Activated T-cell treated with anti-CD3 and anti-CD28 coated beads, Interleukin-2, amount 50 U/mL, for 4 hours (primary cell): ENCODE measurements around the gene DAPK1. TPM values are rescaled to one million over a fixed set of nuclear protein-coding genes. Genes with fewer than 3 reads are reported as not detected.
A peak's percentile ranks its signal among the peaks of the same experiment; 100 is the strongest.
"Not testable (repeated sequence)": the region's sequence is repeated elsewhere in the genome, so short reads cannot be mapped to it uniquely, and the experiment has no call there.

Experiments
- ATAC-seq, 2 donors: fragments of 200-7000 bp; cut with Tn5 transposase; one replicate each; pipeline ENCODE4 v1.10.0; 2021
- DNase-seq: peaks from one replicate; pipeline ENCODE4 v3.0.0-alpha.2; 2020
- H3K27me3 Mint-ChIP-seq: one replicate; pipeline ENCODE4 v1.8.0; 2021; ENCODE audit warnings: low read depth, mixed read lengths
- H3K36me3 Mint-ChIP-seq: one replicate; pipeline ENCODE4 v1.8.0; 2022; ENCODE audit warnings: mixed read lengths; ENCODE audit not compliant: insufficient read depth
- H3K4me1 Mint-ChIP-seq: one replicate; pipeline ENCODE4 v1.8.0; 2021; ENCODE audit warnings: low read depth, mixed read lengths
- H3K4me3 Mint-ChIP-seq: one replicate; pipeline ENCODE4 v1.8.0; 2021; ENCODE audit warnings: mild to moderate bottlenecking, moderate library complexity, mixed read lengths
- H3K9me3 Mint-ChIP-seq: one replicate; pipeline ENCODE4 v1.8.0; 2021; ENCODE audit warnings: mixed read lengths
- total RNA-seq, 3 donors: library from RNA; stranded (reverse); gene quantifications; one replicate each; pipeline ENCODE4 v1.2.1, GENCODE V29; 2021

Gene DAPK1
- total RNA-seq, 3 donors from 2014 or later, result 2.7 to 4.2 (median 4.0) TPM

- Mint-ChIP-seq H3K4me3 (no peak overlapping the region), H3K9me3 (no peaks in the 10 kb centered on the region), H3K36me3 (no peaks in the 10 kb centered on the region), H3K4me1 (peaks cover 7% of the 10 kb centered on the region), H3K27me3 (no peaks in the 10 kb centered on the region)
- ATAC-seq (no peak), DNase-seq (no peak)
Observed at GRCh38 chr9:87534957-87535356, 37.3 kb downstream of the DAPK1 start.

GRCh38 chr9:87535817-87536539, 38.3 kb downstream of the DAPK1 start:
- Mint-ChIP-seq H3K9me3 (no peaks in the 10 kb centered on the region), H3K27me3 (no peaks in the 10 kb centered on the region), H3K4me1 (peaks cover 7% of the 10 kb centered on the region), H3K36me3 (no peaks in the 10 kb centered on the region), H3K4me3 (no peak overlapping the region)
- ATAC-seq (peak; percentile 83 to 85), DNase-seq (no peak)

- H3K9me3 Mint-ChIP-seq, result no peaks in the 10 kb centered on the region
- no peak for DNase-seq
- ATAC-seq, result no peak
- peaks cover 7% of the 10 kb centered on the region for H3K4me1 Mint-ChIP-seq
- H3K4me3 Mint-ChIP-seq, result no peak overlapping the region
- H3K36me3 Mint-ChIP-seq, result no peaks in the 10 kb centered on the region
- H3K27me3 Mint-ChIP-seq, result no peaks in the 10 kb centered on the region
Observed at GRCh38 chr9:87537625-87538024, 40.0 kb downstream of the DAPK1 start.

GRCh38 chr9:87540444-87541105, 42.9 kb downstream of the DAPK1 start:
- DNase-seq, result no peak
- Mint-ChIP-seq H3K4me3 (no peak overlapping the region), H3K4me1 (peaks cover 7% of the 10 kb centered on the region), H3K36me3 (no peaks in the 10 kb centered on the region), H3K9me3 (no peaks in the 10 kb centered on the region), H3K27me3 (no peaks in the 10 kb centered on the region)
- no peak for ATAC-seq

GRCh38 chr9:87541663-87542062, 44.0 kb downstream of the DAPK1 start:
- no peak overlapping the region for H3K4me3 Mint-ChIP-seq
- ATAC-seq (no peak), DNase-seq (no peak)
- peaks cover 2% of the 10 kb centered on the region for H3K4me1 Mint-ChIP-seq
- no peaks in the 10 kb centered on the region for H3K36me3 Mint-ChIP-seq
- no peaks in the 10 kb centered on the region for H3K9me3 Mint-ChIP-seq
- no peaks in the 10 kb centered on the region for H3K27me3 Mint-ChIP-seq

- DNase-seq, result no peak
- Mint-ChIP-seq H3K9me3 (no peaks in the 10 kb centered on the region), H3K4me1 (peaks cover 1% of the 10 kb centered on the region), H3K36me3 (no peaks in the 10 kb centered on the region), H3K4me3 (no peak overlapping the region), H3K27me3 (no peaks in the 10 kb centered on the region)
- ATAC-seq, result no peak
Observed at GRCh38 chr9:87542141-87542540, 44.5 kb downstream of the DAPK1 start.

- Mint-ChIP-seq H3K36me3 (no peaks in the 10 kb centered on the region), H3K4me1 (no peaks in the 10 kb centered on the region), H3K9me3 (no peaks in the 10 kb centered on the region), H3K27me3 (no peaks in the 10 kb centered on the region), H3K4me3 (no peak overlapping the region)
- DNase-seq, result no peak
- no peak for ATAC-seq
Observed at GRCh38 chr9:87543251-87543650, 45.6 kb downstream of the DAPK1 start.

- DNase-seq (no peak), ATAC-seq (no peak)
- no peaks in the 10 kb centered on the region for H3K36me3 Mint-ChIP-seq
- no peaks in the 10 kb centered on the region for H3K9me3 Mint-ChIP-seq
- H3K4me3 Mint-ChIP-seq, result no peak overlapping the region
- no peaks in the 10 kb centered on the region for H3K27me3 Mint-ChIP-seq
- no peaks in the 10 kb centered on the region for H3K4me1 Mint-ChIP-seq
Observed at GRCh38 chr9:87545858-87546257, 48.2 kb downstream of the DAPK1 start.

- H3K27me3 Mint-ChIP-seq, result no peaks in the 10 kb centered on the region
- no peaks in the 10 kb centered on the region for H3K4me1 Mint-ChIP-seq
- H3K4me3 Mint-ChIP-seq, result no peak overlapping the region
- DNase-seq (no peak), ATAC-seq (no peak)
- H3K36me3 Mint-ChIP-seq, result no peaks in the 10 kb centered on the region
- no peaks in the 10 kb centered on the region for H3K9me3 Mint-ChIP-seq
Observed at GRCh38 chr9:87546704-87547103, 49.0 kb downstream of the DAPK1 start.

GRCh38 chr9:87547671-87548081, 50.0 kb downstream of the DAPK1 start:
- ATAC-seq, result no peak
- no peaks in the 10 kb centered on the region for H3K9me3 Mint-ChIP-seq
- DNase-seq, result no peak
- H3K4me3 Mint-ChIP-seq, result no peak overlapping the region
- H3K4me1 Mint-ChIP-seq, result no peaks in the 10 kb centered on the region
- H3K27me3 Mint-ChIP-seq, result no peaks in the 10 kb centered on the region
- no peaks in the 10 kb centered on the region for H3K36me3 Mint-ChIP-seq

- no peaks in the 10 kb centered on the region for H3K9me3 Mint-ChIP-seq
- no peak for DNase-seq
- H3K4me1 Mint-ChIP-seq, result no peaks in the 10 kb centered on the region
- H3K4me3 Mint-ChIP-seq, result no peak overlapping the region
- H3K36me3 Mint-ChIP-seq, result no peaks in the 10 kb centered on the region
- no peaks in the 10 kb centered on the region for H3K27me3 Mint-ChIP-seq
- ATAC-seq, result no peak
Observed at GRCh38 chr9:87548159-87548558, 50.5 kb downstream of the DAPK1 start.

- not testable (repeated sequence) for H3K9me3 Mint-ChIP-seq, H3K4me1 Mint-ChIP-seq, H3K36me3 Mint-ChIP-seq, ATAC-seq, H3K4me3 Mint-ChIP-seq, DNase-seq, H3K27me3 Mint-ChIP-seq
Observed at GRCh38 chr9:87549088-87549487, 51.4 kb downstream of the DAPK1 start.

- H3K27me3 Mint-ChIP-seq, result no peaks in the 10 kb centered on the region
Observed at GRCh38 chr9:87549791-87550190, 52.1 kb downstream of the DAPK1 start.

GRCh38 chr9:87550253-87550954, 52.7 kb downstream of the DAPK1 start:
- no peaks in the 10 kb centered on the region for H3K36me3 Mint-ChIP-seq
- no peaks in the 10 kb centered on the region for H3K9me3 Mint-ChIP-seq
- ATAC-seq, result no peak
- no peak for DNase-seq
- no peaks in the 10 kb centered on the region for H3K27me3 Mint-ChIP-seq
- no peaks in the 10 kb centered on the region for H3K4me1 Mint-ChIP-seq
- no peak overlapping the region for H3K4me3 Mint-ChIP-seq

More at GRCh38 chr9:87549791-87550190, 52.1 kb downstream of the DAPK1 start:
- no peak overlapping the region for H3K4me3 Mint-ChIP-seq
- ATAC-seq, result no peak
- H3K4me1 Mint-ChIP-seq, result no peaks in the 10 kb centered on the region
- DNase-seq, result no peak
- no peaks in the 10 kb centered on the region for H3K9me3 Mint-ChIP-seq
- no peaks in the 10 kb centered on the region for H3K36me3 Mint-ChIP-seq

- Mint-ChIP-seq H3K4me1 (no peaks in the 10 kb centered on the region), H3K4me3 (no peak overlapping the region), H3K27me3 (peaks cover 2% of the 10 kb centered on the region), H3K36me3 (no peaks in the 10 kb centered on the region), H3K9me3 (no peaks in the 10 kb centered on the region)
- ATAC-seq (no peak), DNase-seq (no peak)
Observed at GRCh38 chr9:87551772-87552217, 54.1 kb downstream of the DAPK1 start.
